Stimulated activated CD4-positive, alpha-beta T cell treated with anti-CD3 and anti-CD28 coated beads, Interleukin-15, amount 100 ng/mL, for 48 hours (primary cell): ENCODE results near the gene NTRK3.
"Not testable (repeated sequence)": the region's sequence is repeated elsewhere in the genome, so short reads cannot be mapped to it uniquely, and the experiment has no call there.

ENCODE experiments used
- DNase-seq, 2 donors: peaks; one replicate each; pipeline ENCODE4 v3.0.0-alpha.2; 2020; ENCODE audit warnings: low read depth in 2 of 2

NTRK3 gene

GRCh38 chr15:88073391-88073691 lies 183.2 kb downstream of the NTRK3 start:
- DNase-seq: no peak

DNA sequence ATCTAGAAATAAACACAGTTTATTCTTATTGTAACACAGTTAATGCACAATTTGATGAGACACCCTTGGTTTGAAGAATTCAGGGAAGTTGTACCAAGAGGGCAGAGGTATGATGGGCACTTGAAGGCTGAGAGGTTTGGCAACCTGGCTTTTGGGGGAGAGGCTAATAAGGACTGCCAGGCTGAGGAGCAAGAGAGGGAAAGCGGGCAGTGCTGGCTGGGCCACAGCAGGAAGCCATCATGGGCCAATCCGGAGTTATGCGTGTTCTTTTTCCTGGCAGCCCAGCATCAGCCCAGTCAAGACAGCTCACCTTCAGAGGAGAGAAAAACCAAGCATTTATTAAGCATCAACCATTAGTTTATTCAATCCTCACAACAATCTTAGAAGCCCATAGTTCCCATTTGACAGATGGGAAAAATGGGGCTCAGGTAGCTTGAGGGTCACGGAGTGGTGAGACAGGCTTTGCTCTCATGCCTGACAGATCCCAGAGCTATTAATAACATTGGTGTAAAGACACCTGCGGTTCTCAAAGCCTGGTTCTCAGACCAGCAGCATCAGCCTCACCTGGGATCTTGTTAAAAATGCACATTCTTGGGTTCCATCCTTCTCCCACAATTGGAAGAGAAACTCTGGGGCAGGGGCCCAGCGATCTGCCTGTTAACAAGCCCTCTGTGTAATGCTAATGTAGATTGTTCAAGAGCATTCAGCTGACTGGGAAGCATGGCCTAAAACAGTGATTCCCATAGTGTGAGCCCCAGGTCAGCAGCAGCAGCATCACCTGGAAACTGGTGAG lies 183.7 kb downstream of the NTRK3 start:
- DNase-seq: no peak

- DNase-seq: not testable (repeated sequence)
Measured at GRCh38 chr15:88072133-88072532, 184.4 kb downstream of the NTRK3 start.

- DNase-seq: no peak
Measured at GRCh38 chr15:88071141-88071540, 185.4 kb downstream of the NTRK3 start.

DNA sequence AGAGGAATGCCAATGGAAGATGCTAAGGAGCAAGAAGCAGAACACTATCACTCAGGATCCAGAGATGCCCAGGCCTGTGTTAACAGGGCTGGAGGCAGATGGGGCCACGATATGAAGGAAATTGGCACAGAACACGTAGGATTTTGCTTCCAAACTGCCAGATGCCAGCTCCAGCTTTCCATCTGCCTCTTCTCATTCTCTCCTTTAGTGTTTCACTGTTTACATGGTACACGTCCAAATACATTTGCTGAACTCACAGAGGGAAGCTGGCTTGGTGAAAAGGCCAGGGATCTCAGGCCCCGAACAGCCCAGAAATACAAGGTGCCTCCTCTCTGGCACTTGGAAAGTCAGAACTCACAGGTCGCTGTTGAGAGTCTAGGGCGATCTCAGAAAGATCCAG lies 187.0 kb downstream of the NTRK3 start:
- no peak for DNase-seq

DNA sequence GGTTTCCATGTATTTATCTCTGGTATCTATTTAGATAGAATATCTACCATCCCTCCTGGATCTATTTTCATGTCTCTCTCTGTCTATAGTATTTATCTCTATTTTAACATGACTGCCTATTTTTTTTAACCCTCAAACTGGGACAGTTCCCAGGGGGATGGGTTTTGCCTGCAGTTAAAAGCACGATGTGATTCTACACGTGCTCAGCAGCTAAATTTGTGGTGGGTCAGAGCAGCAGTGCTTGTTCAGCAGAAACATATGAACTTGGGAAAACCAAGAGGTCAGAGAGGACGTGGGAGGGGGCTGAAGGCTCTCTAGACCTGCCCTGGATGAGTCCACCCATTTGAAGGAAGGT lies 189.2 kb downstream of the NTRK3 start:
- no peak for DNase-seq

DNA sequence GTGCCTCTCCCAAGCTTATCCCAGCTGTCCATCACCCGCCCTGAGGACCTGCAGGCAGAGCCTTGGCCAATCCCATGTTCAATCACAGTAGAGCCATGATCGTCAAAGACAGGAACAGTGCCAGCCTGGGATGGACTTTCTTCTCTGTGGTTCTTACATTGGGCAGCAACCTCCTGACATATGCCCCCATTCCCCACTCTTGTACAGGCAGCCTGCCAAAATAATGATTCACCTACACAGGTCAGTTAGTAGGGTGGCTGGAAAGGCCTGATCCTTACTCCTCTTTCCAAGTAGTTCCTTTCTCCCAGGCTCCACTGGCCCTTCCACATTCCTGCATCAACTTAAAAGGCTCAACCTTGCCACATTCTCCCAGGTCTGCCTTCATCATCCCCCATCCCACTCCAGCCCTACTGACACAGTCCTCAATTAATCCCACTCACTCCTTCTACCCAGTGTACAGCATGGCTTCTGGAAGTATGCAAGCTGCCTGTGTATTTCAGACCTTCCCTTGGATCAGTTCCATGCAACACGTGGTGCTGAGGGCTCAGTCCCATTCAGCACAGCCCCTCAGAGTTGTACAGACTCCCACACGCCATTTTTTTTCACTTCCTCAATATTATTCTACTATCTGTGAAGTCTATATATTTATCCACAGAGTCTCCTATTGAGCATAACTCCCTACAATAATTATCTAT lies 189.8 kb downstream of the NTRK3 start:
- DNase-seq: no peak

DNA sequence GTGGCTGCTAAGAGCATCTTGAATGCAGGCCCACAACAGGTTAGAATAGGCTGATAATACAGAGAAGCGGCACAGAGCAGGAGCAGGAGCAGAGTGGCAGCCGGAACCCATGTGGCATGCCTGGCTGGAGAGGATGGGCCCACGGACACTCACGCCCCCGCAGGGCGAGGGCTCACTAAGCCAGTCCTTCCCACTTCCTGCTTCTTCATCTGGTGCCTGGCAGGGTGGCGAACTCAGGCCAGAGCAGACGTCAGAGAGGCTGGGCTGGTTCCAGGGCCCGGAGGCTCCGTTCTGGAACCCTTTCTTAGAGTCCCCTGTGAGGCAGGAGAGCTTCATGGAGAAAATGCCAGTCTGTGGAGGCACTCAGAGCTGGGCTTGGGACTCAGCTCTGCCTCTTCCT lies 195.1 kb downstream of the NTRK3 start:
- DNase-seq: no peak

GRCh38 chr15:88060383-88060782 lies 196.2 kb downstream of the NTRK3 start:
- DNase-seq: no peak

- DNase-seq: no peak
Measured at GRCh38 chr15:88057836-88058235, 198.7 kb downstream of the NTRK3 start.

GRCh38 chr15:88049506-88049905 lies 207.0 kb downstream of the NTRK3 start:
- no peak for DNase-seq

GRCh38 chr15:88048755-88049154 lies 207.8 kb downstream of the NTRK3 start:
- DNase-seq: no peak

- no peak for DNase-seq
Measured at GRCh38 chr15:88048237-88048636, 208.3 kb downstream of the NTRK3 start.

- DNase-seq: no peak
Measured at GRCh38 chr15:88046576-88047129, 209.9 kb downstream of the NTRK3 start.

GRCh38 chr15:88043396-88043795 lies 213.1 kb downstream of the NTRK3 start:
- no peak for DNase-seq

- no peak for DNase-seq
Measured at GRCh38 chr15:88042047-88042446, 214.5 kb downstream of the NTRK3 start.

GRCh38 chr15:88040516-88040915 lies 216.0 kb downstream of the NTRK3 start:
- no peak for DNase-seq

DNA sequence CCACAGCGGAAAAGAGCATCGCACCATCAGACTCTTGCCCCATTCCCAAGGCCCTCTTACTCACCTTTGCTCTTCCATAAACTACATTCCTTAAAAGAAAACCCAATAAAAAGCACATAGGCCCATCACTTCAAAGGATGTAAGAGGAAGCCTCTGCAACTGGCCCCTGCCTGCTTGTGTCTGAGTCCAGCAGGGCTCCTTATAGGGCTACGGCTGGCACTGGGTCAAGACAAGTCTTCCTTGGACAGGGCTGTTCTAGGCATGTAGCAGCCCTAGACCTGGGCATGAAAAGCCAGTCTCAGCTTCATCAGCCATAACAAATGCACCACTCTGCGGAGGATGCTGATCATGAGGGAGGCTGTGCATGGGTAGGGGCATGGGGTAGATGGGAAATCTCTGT lies 218.3 kb downstream of the NTRK3 start:
- DNase-seq: no peak

- no peak for DNase-seq
Measured at GRCh38 chr15:88036154-88036839, 220.2 kb downstream of the NTRK3 start.

- DNase-seq: no peak
Measured at GRCh38 chr15:88035381-88035780, 221.2 kb downstream of the NTRK3 start.

DNA sequence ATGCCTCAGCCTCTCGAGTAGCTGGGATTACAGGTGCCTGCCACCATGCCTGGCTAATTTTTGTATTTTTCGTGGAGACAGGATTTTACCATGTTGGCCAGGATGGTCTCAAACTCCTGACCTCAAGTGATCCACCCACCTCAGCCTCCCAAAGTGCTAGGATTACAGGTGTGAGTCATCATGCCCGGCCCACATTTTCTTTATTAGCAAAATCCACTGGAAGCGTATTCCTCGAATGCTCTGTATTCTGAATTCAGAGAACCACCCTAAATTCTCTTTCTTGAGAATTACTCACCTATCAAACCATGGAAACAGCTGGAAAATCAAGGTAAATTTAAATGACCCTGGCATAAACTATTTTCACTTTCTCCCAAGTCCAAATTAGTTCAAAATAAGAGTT lies 223.1 kb downstream of the NTRK3 start:
- DNase-seq: not testable (repeated sequence)

DNA sequence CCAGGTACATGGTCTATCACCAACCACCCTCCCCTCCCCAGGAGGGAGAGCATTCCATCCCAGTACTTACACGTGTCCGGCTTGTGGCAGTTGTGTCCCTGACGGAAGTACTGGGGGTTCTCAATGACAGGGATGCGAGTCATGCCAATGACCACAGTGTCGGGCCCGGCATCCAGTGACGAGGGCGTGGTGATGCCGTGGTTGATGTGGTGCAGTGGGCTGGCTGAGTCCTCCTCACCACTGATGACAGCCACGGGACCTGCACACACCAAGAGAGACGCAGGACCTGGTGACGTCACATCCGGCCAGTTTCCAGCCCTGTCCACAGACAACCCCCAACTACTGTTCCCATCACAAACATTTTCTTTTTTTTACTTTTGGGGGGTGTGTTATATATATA lies 223.8 kb downstream of the NTRK3 start:
- no peak for DNase-seq

DNA sequence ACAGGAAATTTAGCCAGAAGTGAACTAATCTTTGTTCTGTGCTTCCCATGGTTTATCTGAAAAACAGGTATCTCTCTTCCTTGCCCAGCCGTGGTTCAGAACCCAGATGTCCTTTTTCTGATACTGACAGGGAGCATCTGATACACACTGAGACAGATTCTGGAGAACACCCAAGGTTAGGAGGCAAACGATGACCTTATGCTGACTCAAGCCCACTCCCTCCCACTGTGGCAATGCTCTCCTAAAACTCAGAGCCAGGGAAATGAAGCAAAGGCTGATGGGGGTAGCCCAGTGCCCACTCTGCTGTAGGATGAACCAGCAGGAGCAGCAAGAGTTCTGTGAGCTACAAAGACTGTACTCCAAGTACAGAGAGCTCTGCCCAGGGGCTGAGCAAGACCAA lies 225.1 kb downstream of the NTRK3 start:
- no peak for DNase-seq
